ENCODE data around the gene RRAGD. TPM values are rescaled to one million over a fixed set of nuclear protein-coding genes. Genes with fewer than 3 reads are reported as not detected.

Gene RRAGD
- total and polyA plus RNA-seq, 2 of the 13 experiments (the other 11 are each of a cell fraction or from before 2014, with no cell fraction given) = 0.35 to 0.53 TPM

DNA sequence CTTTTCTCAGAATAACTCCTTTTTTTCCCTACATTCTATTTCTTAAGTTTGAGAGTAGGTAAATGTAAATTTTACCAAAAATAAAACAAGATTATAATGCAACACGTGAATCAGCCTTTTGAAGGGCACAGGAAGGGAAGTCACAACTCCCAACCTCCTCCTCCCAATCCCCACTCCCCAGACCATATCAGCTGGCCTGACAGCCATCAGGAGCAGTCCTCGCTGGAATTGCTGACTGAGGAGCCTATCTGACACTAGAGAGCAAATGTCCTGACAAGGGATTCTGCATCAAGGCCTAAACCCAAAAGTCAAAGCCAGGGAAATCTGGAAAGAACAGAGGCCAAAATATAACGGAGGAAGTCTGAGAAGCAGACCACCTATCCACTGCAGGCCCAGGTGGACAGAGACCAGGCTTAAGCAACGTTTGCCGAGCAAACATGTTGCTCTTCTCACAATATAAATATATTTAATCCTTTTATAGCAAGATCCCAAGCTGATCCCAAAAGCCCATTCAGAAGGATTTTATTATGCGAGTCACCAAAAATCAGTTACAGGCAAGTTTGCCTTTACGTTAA is 2.5 kb downstream of the RRAGD start:
- no peak overlapping the region for H2AFZ ChIP-seq (ENCODE audit: low read length)
- no peak overlapping the region for H3K4me3 ChIP-seq (replicated peaks in 1 of 3; ENCODE audit: insufficient read depth in 1 of 3, low read depth in 2 of 3, low read length in 3 of 3)
- BruUV-seq (replicated peaks) = no TSS peak
- peaks cover 1 to 51% of the 10 kb centered on the region in 2 experiments; a peak in 4 of 5 replicates for H3K27me3 ChIP-seq (ENCODE audit: control insufficient read depth in 1 of 2, insufficient read depth in 2 of 2, low read length in 2 of 2)
- ChIA-PET CTCF (ENCODE audit: low intra/inter-chr PET ratio, low total read pairs) (no interaction called here), POLR2A (no interaction called here)
- no peaks in the 10 kb centered on the region for H3K36me3 ChIP-seq (replicated peaks in 1 of 2; ENCODE audit: control insufficient read depth in 1 of 2, insufficient read depth in 2 of 2, low read length in 2 of 2)
- no peak overlapping the region for H3K9ac ChIP-seq (ENCODE audit: insufficient read depth, low read depth, low read length)
- peaks cover 21% of the 10 kb centered on the region for H3K4me1 ChIP-seq (ENCODE audit: insufficient read depth, low read length)
- H3K79me2 ChIP-seq (ENCODE audit: insufficient read depth, low read length) = no peaks in the 10 kb centered on the region
- no peaks in the 10 kb centered on the region for H4K20me1 ChIP-seq (ENCODE audit: insufficient read depth, low read length)
- no peak for FAIRE-seq
- in situ Hi-C loops (cut with HindIII; ENCODE audit: extremely low pct_ligation_motif_present, low pct_unique_long_range_greater_than_20kb) (no loop called here), intact Hi-C loops (cut with micrococcal nuclease; ENCODE audit: unreplicated experiment) (no loop called here)
- no peak for DNase-seq (ENCODE audit: low spot score)
- no peaks in the 10 kb centered on the region for H3K9me3 ChIP-seq (ENCODE audit: low read length)
- ATAC-seq = no peak
- no peak overlapping the region for H3K27ac ChIP-seq (ENCODE audit: extremely low read length, insufficient read depth, low read length)
- no peak overlapping the region for H3K4me2 ChIP-seq (ENCODE audit: low read depth, low read length)
- WGBS (ENCODE audit: low lambda C conversion rate) = 34% methylated on average over 5 of the region's 7 CpGs
- TF ChIP-seq HDAC1 (CRISPR knock-in tag; IDR thresholded peaks at IDR 0.05) (no peak), ZNF557 (CRISPR knock-in tag; IDR thresholded peaks at IDR 0.05) (no peak), RARG (CRISPR knock-in tag; IDR thresholded peaks at IDR 0.05; ENCODE audit: low read depth) (no peak), ZBTB7A (CRISPR knock-in tag; IDR thresholded peaks at IDR 0.05) (no peak), NFRKB (IDR thresholded peaks at IDR 0.05) (no peak)
- TF ChIP-seq, protein P1, sequence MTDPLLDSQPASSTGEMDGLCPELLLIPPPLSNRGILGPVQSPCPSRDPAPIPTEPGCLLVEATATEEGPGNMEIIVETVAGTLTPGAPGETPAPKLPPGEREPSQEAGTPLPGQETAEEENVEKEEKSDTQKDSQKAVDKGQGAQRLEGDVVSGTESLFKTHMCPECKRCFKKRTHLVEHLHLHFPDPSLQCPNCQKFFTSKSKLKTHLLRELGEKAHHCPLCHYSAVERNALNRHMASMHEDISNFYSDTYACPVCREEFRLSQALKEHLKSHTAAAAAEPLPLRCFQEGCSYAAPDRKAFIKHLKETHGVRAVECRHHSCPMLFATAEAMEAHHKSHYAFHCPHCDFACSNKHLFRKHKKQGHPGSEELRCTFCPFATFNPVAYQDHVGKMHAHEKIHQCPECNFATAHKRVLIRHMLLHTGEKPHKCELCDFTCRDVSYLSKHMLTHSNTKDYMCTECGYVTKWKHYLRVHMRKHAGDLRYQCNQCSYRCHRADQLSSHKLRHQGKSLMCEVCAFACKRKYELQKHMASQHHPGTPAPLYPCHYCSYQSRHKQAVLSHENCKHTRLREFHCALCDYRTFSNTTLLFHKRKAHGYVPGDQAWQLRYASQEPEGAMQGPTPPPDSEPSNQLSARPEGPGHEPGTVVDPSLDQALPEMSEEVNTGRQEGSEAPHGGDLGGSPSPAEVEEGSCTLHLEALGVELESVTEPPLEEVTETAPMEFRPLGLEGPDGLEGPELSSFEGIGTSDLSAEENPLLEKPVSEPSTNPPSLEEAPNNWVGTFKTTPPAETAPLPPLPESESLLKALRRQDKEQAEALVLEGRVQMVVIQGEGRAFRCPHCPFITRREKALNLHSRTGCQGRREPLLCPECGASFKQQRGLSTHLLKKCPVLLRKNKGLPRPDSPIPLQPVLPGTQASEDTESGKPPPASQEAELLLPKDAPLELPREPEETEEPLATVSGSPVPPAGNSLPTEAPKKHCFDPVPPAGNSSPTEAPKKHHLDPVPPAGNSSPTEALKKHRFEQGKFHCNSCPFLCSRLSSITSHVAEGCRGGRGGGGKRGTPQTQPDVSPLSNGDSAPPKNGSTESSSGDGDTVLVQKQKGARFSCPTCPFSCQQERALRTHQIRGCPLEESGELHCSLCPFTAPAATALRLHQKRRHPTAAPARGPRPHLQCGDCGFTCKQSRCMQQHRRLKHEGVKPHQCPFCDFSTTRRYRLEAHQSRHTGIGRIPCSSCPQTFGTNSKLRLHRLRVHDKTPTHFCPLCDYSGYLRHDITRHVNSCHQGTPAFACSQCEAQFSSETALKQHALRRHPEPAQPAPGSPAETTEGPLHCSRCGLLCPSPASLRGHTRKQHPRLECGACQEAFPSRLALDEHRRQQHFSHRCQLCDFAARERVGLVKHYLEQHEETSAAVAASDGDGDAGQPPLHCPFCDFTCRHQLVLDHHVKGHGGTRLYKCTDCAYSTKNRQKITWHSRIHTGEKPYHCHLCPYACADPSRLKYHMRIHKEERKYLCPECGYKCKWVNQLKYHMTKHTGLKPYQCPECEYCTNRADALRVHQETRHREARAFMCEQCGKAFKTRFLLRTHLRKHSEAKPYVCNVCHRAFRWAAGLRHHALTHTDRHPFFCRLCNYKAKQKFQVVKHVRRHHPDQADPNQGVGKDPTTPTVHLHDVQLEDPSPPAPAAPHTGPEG (CRISPR knock-in tag; IDR thresholded peaks at IDR 0.05) = no peak
- TF ChIP-seq, protein P2, sequence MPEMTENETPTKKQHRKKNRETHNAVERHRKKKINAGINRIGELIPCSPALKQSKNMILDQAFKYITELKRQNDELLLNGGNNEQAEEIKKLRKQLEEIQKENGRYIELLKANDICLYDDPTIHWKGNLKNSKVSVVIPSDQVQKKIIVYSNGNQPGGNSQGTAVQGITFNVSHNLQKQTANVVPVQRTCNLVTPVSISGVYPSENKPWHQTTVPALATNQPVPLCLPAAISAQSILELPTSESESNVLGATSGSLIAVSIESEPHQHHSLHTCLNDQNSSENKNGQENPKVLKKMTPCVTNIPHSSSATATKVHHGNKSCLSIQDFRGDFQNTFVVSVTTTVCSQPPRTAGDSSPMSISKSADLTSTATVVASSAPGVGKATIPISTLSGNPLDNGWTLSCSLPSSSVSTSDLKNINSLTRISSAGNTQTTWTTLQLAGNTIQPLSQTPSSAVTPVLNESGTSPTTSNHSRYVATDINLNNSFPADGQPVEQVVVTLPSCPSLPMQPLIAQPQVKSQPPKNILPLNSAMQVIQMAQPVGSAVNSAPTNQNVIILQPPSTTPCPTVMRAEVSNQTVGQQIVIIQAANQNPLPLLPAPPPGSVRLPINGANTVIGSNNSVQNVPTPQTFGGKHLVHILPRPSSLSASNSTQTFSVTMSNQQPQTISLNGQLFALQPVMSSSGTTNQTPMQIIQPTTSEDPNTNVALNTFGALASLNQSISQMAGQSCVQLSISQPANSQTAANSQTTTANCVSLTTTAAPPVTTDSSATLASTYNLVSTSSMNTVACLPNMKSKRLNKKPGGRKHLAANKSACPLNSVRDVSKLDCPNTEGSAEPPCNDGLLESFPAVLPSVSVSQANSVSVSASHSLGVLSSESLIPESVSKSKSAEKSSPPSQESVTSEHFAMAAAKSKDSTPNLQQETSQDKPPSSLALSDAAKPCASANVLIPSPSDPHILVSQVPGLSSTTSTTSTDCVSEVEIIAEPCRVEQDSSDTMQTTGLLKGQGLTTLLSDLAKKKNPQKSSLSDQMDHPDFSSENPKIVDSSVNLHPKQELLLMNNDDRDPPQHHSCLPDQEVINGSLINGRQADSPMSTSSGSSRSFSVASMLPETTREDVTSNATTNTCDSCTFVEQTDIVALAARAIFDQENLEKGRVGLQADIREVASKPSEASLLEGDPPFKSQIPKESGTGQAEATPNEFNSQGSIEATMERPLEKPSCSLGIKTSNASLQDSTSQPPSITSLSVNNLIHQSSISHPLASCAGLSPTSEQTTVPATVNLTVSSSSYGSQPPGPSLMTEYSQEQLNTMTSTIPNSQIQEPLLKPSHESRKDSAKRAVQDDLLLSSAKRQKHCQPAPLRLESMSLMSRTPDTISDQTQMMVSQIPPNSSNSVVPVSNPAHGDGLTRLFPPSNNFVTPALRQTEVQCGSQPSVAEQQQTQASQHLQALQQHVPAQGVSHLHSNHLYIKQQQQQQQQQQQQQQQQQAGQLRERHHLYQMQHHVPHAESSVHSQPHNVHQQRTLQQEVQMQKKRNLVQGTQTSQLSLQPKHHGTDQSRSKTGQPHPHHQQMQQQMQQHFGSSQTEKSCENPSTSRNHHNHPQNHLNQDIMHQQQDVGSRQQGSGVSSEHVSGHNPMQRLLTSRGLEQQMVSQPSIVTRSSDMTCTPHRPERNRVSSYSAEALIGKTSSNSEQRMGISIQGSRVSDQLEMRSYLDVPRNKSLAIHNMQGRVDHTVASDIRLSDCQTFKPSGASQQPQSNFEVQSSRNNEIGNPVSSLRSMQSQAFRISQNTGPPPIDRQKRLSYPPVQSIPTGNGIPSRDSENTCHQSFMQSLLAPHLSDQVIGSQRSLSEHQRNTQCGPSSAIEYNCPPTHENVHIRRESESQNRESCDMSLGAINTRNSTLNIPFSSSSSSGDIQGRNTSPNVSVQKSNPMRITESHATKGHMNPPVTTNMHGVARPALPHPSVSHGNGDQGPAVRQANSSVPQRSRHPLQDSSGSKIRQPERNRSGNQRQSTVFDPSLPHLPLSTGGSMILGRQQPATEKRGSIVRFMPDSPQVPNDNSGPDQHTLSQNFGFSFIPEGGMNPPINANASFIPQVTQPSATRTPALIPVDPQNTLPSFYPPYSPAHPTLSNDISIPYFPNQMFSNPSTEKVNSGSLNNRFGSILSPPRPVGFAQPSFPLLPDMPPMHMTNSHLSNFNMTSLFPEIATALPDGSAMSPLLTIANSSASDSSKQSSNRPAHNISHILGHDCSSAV (CRISPR knock-in tag; IDR thresholded peaks at IDR 0.05; ENCODE audit: borderline replicate concordance) = no peak
- TF ChIP-seq, protein P3, sequence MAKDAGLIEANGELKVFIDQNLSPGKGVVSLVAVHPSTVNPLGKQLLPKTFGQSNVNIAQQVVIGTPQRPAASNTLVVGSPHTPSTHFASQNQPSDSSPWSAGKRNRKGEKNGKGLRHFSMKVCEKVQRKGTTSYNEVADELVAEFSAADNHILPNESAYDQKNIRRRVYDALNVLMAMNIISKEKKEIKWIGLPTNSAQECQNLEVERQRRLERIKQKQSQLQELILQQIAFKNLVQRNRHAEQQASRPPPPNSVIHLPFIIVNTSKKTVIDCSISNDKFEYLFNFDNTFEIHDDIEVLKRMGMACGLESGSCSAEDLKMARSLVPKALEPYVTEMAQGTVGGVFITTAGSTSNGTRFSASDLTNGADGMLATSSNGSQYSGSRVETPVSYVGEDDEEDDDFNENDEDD (CRISPR knock-in tag; IDR thresholded peaks at IDR 0.05; ENCODE audit: borderline replicate concordance) = no peak

All from HepG2 (cell line).